Stimulated activated CD4-positive, alpha-beta T cell treated with anti-CD3 and anti-CD28 coated beads, Interleukin-15, amount 100 ng/mL, for 48 hours (primary cell): ENCODE data around the gene PGAM2.
"Not testable (repeated sequence)": the region's sequence is repeated elsewhere in the genome, so short reads cannot be mapped to it uniquely, and the experiment has no call there.

ENCODE experiments used
- DNase-seq, 2 donors: peaks; one replicate each; pipeline ENCODE4 v3.0.0-alpha.2; 2020; ENCODE audit warnings: low read depth in 2 of 2

PGAM2 gene

DNA sequence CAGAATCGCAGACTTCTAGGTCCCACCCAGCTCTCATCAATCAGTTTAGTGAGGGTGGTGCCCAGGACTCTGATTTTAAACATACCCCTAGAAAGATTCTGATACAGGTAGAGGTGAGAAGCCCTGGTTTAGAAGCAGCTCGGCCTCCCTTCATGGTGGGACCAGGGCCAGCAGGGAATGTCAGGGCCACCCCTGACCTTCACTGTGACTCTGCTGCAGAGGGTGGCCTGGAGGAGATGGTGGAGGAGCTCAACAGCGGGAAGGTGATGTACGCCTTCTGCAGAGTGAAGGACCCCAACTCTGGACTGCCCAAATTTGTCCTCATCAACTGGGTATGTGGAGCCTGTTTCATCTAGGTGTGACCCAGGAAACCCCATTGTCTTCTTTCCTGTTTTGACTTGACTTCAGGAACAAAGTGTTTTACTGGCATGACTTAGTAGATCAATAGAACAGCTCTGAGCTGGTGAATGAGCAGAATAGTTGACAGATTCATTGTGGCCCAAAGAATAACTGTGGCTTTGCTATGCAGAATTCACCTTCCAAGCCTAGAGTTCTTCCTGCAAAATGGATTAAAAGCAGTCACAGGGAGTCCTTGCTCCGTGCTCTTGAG lies 13.7 kb downstream of the PGAM2 start:
- no peak for DNase-seq

DNA sequence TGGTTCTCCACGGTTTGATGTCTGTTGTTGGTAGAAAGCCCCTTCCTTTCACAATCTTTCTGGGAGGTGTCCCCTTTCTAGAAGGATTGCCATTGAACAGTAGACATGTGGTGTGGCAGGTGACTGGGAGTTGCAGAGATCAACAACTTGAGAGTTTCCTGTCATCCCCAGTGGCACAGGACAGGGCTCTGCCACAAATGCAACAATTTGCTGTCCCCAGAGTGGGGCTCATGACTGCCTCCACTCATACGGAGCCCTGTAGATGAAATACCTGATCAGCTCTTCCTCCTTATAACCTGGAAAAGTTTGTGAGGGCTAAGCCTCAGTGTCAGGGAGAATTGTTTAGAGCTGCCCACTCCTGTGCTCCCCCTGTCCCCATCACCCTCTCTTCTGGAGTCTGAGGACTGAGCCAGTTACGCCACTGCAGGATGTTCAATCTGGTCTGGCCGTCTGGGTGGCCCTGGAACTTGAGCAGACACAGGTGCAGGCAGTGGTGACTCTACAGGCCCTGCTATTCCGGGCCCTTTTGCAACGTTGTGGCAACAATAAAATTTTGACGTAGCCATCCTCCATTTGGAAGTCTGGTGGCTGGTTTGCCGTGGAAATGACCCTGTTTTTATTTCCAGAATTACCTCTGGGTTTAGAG lies 14.3 kb downstream of the PGAM2 start:
- DNase-seq: no peak

DNA sequence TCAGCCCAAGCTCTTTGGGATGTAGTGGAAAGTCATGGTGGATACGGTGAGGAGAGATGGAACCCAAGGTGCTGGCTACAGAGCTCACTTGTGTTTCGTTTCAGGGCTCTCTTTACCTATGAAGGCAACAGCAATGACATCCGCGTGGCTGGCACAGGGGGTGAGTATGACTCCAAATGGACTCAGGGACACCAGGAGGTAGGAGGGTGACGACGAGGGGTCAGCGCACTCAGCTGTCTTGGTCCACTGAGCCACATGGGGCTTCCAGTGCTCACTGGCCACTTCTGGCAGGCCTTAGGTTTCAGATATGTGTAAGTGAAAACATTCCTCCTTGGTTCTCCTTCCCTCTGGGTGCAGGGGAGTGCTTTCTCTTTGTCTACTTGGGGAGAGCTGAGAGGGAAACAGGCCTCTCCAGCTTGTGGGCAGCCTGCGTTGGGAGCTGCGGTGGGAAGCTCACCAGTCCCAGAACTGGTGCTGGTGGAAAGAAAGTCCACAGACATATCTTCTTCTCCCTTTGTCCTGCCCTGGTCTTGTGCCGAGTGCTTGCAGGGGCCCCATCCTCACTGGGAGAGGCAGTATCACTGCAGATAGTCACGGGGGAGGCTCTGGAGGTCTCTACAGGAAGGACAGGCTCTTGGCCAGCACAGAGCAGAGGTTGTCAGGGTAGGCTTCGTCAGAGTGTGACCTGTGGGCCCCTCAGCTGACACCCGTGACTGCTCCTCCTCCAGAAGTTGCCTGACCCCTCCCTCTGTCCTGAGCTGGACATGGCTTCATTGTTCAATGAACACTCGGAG lies 15.0 kb downstream of the PGAM2 start:
- no peak for DNase-seq

- no peak for DNase-seq
Measured at GRCh38 chr7:44048031-44048795, 17.2 kb downstream of the PGAM2 start.

DNA sequence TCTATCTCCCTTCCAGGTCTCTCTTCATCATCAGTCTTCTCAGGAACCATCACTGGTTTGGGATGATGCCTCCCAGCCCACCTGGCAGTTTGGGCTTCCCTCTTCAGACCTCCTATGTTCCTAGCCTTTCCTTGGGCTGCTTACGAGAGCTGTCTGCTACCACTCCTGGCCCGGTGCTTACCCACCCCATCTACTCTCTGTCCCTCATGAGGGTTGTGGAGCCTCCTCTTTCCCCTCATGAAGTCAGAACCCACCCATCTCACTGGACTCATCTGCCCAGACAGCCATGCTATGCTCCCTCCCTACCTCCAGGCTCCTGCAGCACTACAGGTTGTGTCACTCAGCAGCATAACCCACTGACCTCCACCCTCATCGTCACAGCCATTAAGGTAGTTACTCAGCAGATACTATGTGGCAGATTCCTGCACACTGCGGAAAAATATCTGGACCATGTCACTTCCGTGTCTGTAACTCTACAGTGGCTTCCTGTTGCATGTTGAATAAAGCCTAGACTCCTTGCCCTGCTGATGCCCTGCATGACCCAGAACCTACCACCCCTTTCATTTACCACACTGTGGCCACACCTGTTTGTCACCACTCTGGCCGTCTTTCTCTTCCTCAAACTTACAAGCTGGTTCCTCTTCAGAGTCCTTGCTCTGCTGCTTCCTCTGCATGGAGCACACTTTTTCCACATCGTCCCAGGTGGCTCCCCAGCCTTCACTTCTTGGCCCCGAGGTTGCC lies 18.9 kb downstream of the PGAM2 start:
- DNase-seq: no peak

GRCh38 chr7:44045226-44046014 lies 19.9 kb downstream of the PGAM2 start:
- no peak for DNase-seq

DNA sequence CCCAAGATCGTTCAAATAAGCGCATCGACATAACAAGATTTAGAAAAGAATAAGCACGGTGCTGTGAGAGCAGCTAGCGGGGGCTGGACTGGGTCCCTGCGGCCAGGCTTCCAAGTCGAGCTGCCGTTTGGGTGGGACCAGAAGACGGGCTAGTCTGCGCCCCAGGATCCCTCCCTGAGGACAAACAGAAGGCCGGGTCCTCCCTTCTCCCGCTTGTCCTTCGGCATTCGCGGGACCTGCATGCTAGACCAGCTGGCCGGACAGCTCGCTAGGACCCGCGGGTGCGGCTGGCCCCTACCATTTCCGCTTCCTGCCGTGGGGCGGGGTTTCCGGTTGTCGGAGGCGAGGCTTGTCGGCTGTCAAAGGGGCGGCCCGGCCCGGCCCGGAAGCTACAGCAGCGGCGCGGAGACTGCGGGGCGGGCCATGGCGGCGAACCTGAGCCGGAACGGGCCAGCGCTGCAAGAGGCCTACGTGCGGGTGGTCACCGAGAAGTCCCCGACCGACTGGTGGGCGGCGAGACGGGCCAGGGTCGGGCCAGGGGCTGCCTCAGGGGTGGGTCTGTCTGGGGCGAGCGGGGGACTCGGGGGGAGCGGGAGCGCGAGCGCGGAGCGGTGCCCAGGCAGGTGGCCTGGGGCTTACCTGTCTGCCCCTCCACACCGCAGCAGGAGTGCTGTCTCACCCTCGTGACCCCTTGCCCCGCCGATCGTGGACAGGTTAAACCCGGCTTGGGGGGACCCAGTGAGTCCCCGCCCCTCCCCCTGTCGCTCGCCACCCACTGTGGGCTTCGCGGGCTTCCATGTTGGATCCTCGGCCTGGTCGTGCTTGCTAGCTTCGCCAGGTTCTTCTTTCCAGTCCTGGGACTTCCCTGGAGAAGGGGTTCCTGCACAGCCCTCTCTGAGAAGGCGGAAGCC lies 20.8 kb downstream of the PGAM2 start, which contains the start of gene DBNL:
TSS of gene DBNL (plus strand) at position 388 of the 911 bp plus-strand sequence. CDS start at position 424, 36 bp downstream.
- peak; percentile 81 to 91 for DNase-seq

DNA sequence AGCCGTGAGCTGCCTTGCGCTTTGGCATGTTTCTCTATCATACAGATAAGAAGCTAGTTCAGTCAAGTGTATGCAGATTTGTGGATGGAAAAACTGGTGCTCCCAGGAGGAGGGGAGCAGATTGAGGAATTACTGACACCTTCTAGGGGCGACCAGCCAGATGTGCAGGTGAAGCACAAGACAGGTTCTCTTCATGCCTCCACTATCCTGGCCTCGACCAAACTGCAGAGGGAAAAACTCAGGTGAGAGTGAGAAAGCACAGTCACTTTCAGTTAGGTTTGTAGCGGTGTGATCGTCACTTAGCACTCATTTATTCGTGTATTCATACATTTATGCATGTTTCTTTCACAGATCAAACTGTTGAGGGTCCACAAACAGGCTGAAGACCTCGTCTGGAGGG lies 21.5 kb downstream of the PGAM2 start:
- DNase-seq: no peak

DNA sequence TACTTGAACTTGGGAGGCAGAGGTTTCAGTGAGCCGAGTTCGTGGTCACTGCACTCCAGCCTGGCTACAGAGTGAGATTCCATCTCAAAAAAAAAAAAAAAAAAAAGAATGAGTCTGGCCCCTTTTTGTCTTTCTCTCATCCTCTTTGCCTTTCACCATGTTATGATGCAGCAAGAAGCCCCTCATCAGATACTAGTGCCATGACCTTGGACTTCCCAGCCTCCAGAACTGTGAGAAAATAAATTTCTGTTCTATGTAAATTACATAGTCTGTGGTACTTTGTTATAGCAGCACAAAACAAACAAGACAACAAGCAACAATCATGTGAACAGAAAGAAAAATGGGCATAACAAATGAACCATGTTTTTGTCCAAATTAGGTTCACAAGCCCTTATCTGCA lies 23.1 kb downstream of the PGAM2 start:
- DNase-seq: no peak

DNA sequence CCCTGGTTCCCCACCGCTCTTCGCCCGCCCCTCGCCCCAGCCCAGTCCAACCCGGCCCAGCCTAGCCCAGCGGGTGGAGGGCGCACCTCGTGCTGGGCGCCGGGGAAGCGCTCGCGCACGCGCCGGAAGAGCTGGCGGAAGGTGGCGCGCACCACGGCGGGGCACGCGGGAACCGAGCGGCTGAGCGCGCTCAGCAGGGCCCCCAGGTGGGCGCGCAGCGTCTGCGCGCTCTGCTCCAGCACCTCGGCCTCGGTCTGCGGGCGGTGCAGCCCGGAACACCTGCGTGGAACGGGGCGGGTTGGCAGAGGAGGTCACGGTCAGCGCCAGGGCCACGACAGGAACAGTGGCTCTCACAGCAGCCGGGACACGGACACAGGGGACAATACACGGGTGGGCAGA lies 24.9 kb downstream of the PGAM2 start:
- peak in 1 of 2 donors; percentile 54 for DNase-seq

- DNase-seq: not testable (repeated sequence)
Measured at GRCh38 chr7:44039800-44040492, 25.4 kb downstream of the PGAM2 start.

GRCh38 chr7:44038961-44039558 lies 26.3 kb downstream of the PGAM2 start:
- DNase-seq: peak; percentile 56 to 84

DNA sequence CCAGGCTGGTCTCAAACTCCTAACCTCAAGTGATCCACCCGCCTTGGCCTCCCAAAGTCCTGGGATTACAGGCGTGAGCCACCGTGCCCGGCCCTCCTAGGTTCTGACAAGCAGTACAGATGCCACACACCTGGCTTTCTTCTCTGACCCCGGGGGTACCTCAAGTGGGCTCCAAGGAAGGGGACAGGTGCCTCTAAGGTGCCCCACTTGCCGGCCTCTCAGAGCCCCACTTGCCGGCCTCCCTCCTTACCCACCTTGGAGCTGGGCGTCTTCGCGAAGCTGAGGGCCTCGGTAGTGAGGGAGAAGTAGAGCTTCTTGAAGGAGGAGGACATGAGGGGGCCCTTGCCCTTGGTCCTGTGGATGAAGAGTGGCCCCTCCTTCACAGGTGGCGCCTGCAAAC lies 26.8 kb downstream of the PGAM2 start:
- DNase-seq: not testable (repeated sequence)

- not testable (repeated sequence) for DNase-seq
Measured at GRCh38 chr7:44037951-44038350, 27.4 kb downstream of the PGAM2 start.

DNA sequence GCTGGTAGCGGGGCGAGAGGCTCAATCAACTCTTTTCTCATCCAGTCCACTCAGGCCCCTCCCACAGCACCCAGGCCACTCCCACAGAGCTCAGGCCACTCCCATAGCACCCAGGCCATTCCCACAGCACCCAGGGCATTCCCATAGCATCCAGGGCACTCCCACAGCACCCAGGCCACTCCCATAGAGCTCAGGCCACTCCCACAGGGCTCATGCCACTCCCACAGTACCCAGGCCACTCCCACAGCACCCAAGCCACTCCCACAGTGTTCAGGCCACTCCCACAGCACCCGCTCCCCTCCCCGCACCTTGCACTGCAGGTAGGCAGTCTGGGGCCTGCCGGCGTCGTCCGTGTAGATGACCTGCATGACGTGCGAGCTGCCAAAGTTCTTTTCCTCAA lies 29.0 kb downstream of the PGAM2 start:
- DNase-seq: not testable (repeated sequence)

GRCh38 chr7:44033971-44034844 lies 31.2 kb downstream of the PGAM2 start:
- DNase-seq: not testable (repeated sequence)

GRCh38 chr7:44032031-44032430 lies 33.3 kb downstream of the PGAM2 start:
- not testable (repeated sequence) for DNase-seq
